ENCODE results near the gene SLCO1B1.

The SLCO1B1 gene

DNA sequence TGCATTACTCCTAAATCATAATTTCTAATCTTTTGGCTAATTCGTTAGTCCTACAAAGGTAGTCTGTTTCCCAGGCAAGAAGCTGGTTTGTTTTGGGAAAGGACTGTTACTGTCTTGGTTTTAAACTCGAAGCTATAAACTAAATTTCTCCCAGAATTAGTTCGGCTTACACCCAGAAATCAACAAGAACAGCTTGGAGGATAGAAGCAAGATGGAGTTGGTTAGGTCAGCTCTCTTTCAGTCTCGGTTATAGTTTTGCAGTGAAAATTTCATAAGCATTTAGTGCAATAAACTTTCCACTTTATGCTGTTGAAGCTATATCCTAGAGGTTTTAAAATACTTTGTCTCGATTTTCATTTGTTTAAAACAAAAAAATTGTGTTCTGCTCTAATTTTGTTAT is 103.4 kb downstream of the SLCO1B1 start:
- no peaks in the 10 kb centered on the region for H3K36me3 ChIP-seq (ENCODE audit: low read length)
- no peak overlapping the region for H3K9ac ChIP-seq (ENCODE audit: low read length)
- H4K20me1 ChIP-seq (ENCODE audit: low read depth, low read length), result no peaks in the 10 kb centered on the region
- H3K4me3 ChIP-seq (ENCODE audit: insufficient read depth, low read length, poor library complexity, severe bottlenecking), result no peak overlapping the region
- H3K4me2 ChIP-seq (ENCODE audit: low read depth, low read length, poor library complexity, severe bottlenecking), result no peak overlapping the region
- no peak overlapping the region for H2AFZ ChIP-seq (ENCODE audit: low read depth, low read length, severe bottlenecking)
- no peaks in the 10 kb centered on the region for H3K27me3 ChIP-seq (ENCODE audit: low read length)
- TF ChIP-seq, protein P1, sequence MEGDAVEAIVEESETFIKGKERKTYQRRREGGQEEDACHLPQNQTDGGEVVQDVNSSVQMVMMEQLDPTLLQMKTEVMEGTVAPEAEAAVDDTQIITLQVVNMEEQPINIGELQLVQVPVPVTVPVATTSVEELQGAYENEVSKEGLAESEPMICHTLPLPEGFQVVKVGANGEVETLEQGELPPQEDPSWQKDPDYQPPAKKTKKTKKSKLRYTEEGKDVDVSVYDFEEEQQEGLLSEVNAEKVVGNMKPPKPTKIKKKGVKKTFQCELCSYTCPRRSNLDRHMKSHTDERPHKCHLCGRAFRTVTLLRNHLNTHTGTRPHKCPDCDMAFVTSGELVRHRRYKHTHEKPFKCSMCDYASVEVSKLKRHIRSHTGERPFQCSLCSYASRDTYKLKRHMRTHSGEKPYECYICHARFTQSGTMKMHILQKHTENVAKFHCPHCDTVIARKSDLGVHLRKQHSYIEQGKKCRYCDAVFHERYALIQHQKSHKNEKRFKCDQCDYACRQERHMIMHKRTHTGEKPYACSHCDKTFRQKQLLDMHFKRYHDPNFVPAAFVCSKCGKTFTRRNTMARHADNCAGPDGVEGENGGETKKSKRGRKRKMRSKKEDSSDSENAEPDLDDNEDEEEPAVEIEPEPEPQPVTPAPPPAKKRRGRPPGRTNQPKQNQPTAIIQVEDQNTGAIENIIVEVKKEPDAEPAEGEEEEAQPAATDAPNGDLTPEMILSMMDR (IDR thresholded peaks at IDR 0.05; ENCODE audit: insufficient read depth, low read length, poor library complexity, severe bottlenecking), result no peak
- no peak for TF ChIP-seq EZH2phosphoT487 (conservative IDR thresholded peaks at IDR 0.05; ENCODE audit: low read length)
- no peaks in the 10 kb centered on the region for H3F3A ChIP-seq (ENCODE audit: insufficient read depth)
- H3K79me2 ChIP-seq (ENCODE audit: insufficient read depth, low read length), result no peaks in the 10 kb centered on the region
- no peaks in the 10 kb centered on the region for H3K9me2 ChIP-seq (replicated peaks; ENCODE audit: insufficient read depth, low read length)
- no peaks in the 10 kb centered on the region for H3K9me3 ChIP-seq (ENCODE audit: insufficient read depth, low read length)
- no peak overlapping the region for H3K27ac ChIP-seq (ENCODE audit: low read depth, low read length)

DNA sequence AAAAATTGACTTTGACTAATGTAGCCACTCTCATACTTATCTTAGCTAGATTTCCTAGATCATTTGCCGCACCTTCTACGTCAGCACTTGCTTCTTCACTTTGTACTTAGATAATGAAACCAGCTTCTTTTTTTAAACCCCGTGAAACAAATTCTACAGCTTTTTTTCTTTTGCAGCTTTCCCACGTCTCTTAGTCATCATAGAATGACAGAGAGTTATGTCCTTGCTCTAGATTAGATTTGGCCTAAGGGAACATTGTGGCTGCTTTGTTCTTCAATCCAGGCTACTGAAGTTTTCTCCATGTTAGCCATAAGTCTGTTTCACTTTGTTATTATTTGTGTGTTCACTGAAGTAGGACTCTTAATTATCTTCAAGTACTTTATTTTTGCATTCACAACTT is 108.9 kb downstream of the SLCO1B1 start:
- no peak for TF ChIP-seq EZH2phosphoT487 (conservative IDR thresholded peaks at IDR 0.05; ENCODE audit: low read length)
- TF ChIP-seq, protein P1 (IDR thresholded peaks at IDR 0.05; ENCODE audit: insufficient read depth, low read length, poor library complexity, severe bottlenecking), result no peak
- Histone ChIP-seq H2AFZ (ENCODE audit: low read depth, low read length, severe bottlenecking) (no peak overlapping the region), H4K20me1 (ENCODE audit: low read depth, low read length) (no peaks in the 10 kb centered on the region), H3F3A (ENCODE audit: insufficient read depth) (no peaks in the 10 kb centered on the region), H3K36me3 (ENCODE audit: low read length) (no peaks in the 10 kb centered on the region), H3K27ac (ENCODE audit: low read depth, low read length) (no peak overlapping the region), H3K9me3 (ENCODE audit: insufficient read depth, low read length) (no peaks in the 10 kb centered on the region), H3K9ac (ENCODE audit: low read length) (no peak overlapping the region), H3K9me2 (replicated peaks; ENCODE audit: insufficient read depth, low read length) (no peaks in the 10 kb centered on the region), H3K4me2 (ENCODE audit: low read depth, low read length, poor library complexity, severe bottlenecking) (no peak overlapping the region), H3K4me3 (ENCODE audit: insufficient read depth, low read length, poor library complexity, severe bottlenecking) (no peak overlapping the region), H3K79me2 (ENCODE audit: insufficient read depth, low read length) (no peaks in the 10 kb centered on the region), H3K27me3 (ENCODE audit: low read length) (no peaks in the 10 kb centered on the region)

DNA sequence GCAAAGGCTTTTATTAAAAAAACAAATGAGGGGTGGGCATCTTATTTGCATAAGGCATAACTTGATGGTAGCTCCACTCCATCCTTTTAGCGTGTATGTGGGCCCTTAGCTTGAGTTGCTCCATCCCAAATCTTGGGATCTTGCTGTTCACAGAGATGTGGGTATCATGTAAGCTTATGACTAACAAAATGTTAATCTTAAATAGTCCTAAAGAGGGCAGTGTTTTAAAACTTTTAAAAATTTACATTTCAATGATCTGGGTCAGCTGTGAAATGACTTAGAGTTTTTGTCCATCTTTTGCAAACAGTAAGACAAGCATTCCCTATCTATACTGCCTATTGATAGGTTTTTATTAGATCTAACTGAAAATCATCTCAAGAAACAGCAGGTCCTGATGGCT is 117.7 kb downstream of the SLCO1B1 start:
- TF ChIP-seq, protein P1 (IDR thresholded peaks at IDR 0.05; ENCODE audit: insufficient read depth, low read length, poor library complexity, severe bottlenecking), result no peak
- TF ChIP-seq EZH2phosphoT487 (conservative IDR thresholded peaks at IDR 0.05; ENCODE audit: low read length), result no peak
- Histone ChIP-seq H3K9me3 (ENCODE audit: insufficient read depth, low read length) (no peaks in the 10 kb centered on the region), H3K4me3 (ENCODE audit: insufficient read depth, low read length, poor library complexity, severe bottlenecking) (no peak overlapping the region), H4K20me1 (ENCODE audit: low read depth, low read length) (no peaks in the 10 kb centered on the region), H3K36me3 (ENCODE audit: low read length) (no peaks in the 10 kb centered on the region), H2AFZ (ENCODE audit: low read depth, low read length, severe bottlenecking) (no peak overlapping the region), H3K9ac (ENCODE audit: low read length) (no peak overlapping the region), H3K27ac (ENCODE audit: low read depth, low read length) (no peak overlapping the region), H3K4me2 (ENCODE audit: low read depth, low read length, poor library complexity, severe bottlenecking) (no peak overlapping the region), H3K79me2 (ENCODE audit: insufficient read depth, low read length) (no peaks in the 10 kb centered on the region), H3F3A (ENCODE audit: insufficient read depth) (no peaks in the 10 kb centered on the region), H3K9me2 (replicated peaks; ENCODE audit: insufficient read depth, low read length) (no peaks in the 10 kb centered on the region), H3K27me3 (ENCODE audit: low read length) (no peaks in the 10 kb centered on the region)
